Natural killer cell (primary cell): Measurements from ENCODE around the gene RXRA. TPM values are rescaled to one million over a fixed set of nuclear protein-coding genes. Genes with fewer than 3 reads are reported as not detected.

ENCODE experiments used
- ATAC-seq, 3 donors: fragments of 150-1000 bp in 2 of 3; fragments of 200-7000 bp in 1 of 3; cut with Tn5 transposase; 1 replicate in 1 of 3; 2 replicates in 2 of 3; pipeline ENCODE4 v1.10.0; 2021; ENCODE audit warnings: mild to moderate bottlenecking in 2 of 3, moderate library complexity in 2 of 3
- DNase-seq, 2 donors: peaks; one replicate each; pipeline versions ENCODE4 v3.0.0 to v3.0.0-alpha.2; 2013 to 2021; ENCODE audit warnings: mixed read lengths in 1 of 2
- H3K27ac ChIP-seq: one replicate; pipeline ENCODE4 v1.5.1; 2013; ENCODE audit warnings: mild to moderate bottlenecking, low read length
- H3K27me3 ChIP-seq: one replicate; pipeline ENCODE4 v1.6.1; 2013; ENCODE audit warnings: low read length; ENCODE audit not compliant: control insufficient read depth, insufficient read depth
- H3K36me3 ChIP-seq: one replicate; pipeline ENCODE4 v1.6.1; 2013; ENCODE audit warnings: low read length; ENCODE audit not compliant: control insufficient read depth, insufficient read depth
- H3K4me1 ChIP-seq: one replicate; pipeline ENCODE4 v1.6.1; 2013; ENCODE audit warnings: low read length; ENCODE audit not compliant: control insufficient read depth, insufficient read depth
- H3K4me3 ChIP-seq: one replicate; pipeline ENCODE4 v1.5.1; 2013; ENCODE audit warnings: low read length
- H3K9me3 ChIP-seq: one replicate; pipeline ENCODE4 v1.6.1; 2013; ENCODE audit warnings: low read length; ENCODE audit not compliant: control insufficient read depth, insufficient read depth
- H3K27ac Mint-ChIP-seq, 2 donors: one replicate each; pipeline ENCODE4 v1.8.0; 2022; ENCODE audit warnings: mild to moderate bottlenecking in 2 of 2, mixed read lengths in 2 of 2, moderate library complexity in 1 of 2
- H3K27me3 Mint-ChIP-seq, 2 donors: one replicate each; pipeline ENCODE4 v1.8.0; 2022; ENCODE audit warnings: low read depth in 2 of 2, mixed read lengths in 2 of 2
- H3K36me3 Mint-ChIP-seq: one replicate; pipeline ENCODE4 v1.8.0; 2022; ENCODE audit warnings: mixed read lengths
- H3K4me1 Mint-ChIP-seq, 2 donors: one replicate each; pipeline ENCODE4 v1.8.0; 2022; ENCODE audit warnings: mixed read lengths in 2 of 2
- H3K4me3 Mint-ChIP-seq: one replicate; pipeline ENCODE4 v1.8.0; 2022; ENCODE audit warnings: mild to moderate bottlenecking, moderate library complexity, mixed read lengths
- H3K9me3 Mint-ChIP-seq, 2 donors: one replicate each; pipeline ENCODE4 v1.8.0; 2022; ENCODE audit warnings: mixed read lengths in 2 of 2
- CTCF ChIP-seq: fragments of 200-600 bp; IDR thresholded peaks from one replicate; pipeline ENCODE4 v1.8.0; 2022; ENCODE audit warnings: antibody characterized with exemption
- WGBS: methylation state at CpG from one replicate; pipeline ENCODE4 v1.1.7; 2013; ENCODE audit warnings: missing lambda C conversion rate; ENCODE audit not compliant: insufficient coverage; 5-methylcytosine and 5-hydroxymethylcytosine counted together
- intact Hi-C: fragments of 100-400 bp; cut with micrococcal nuclease; formaldehyde crosslinking; loops from one replicate; pipeline ENCODE4 v1.14.2; 2022
- total RNA-seq, 4 donors: library from RNA; stranded (reverse); fragments of 120-200 nt in 1 of 4; gene quantifications; one replicate each; pipeline versions ENCODE4 v1.2.3 to v1.2.4, GENCODE V29; 2013 to 2022

The RXRA gene
- total RNA-seq, 3 donors from 2014 or later (not counting 1 experiment from before 2014, with no cell fraction given): 30.9 to 64.1 (median 42.2) TPM

- Histone ChIP-seq H3K27ac (no peak overlapping the region), H3K4me1 (peaks cover 15% of the 10 kb centered on the region), H3K36me3 (no peaks in the 10 kb centered on the region), H3K4me3 (no peak overlapping the region), H3K27me3 (no peaks in the 10 kb centered on the region), H3K9me3 (no peaks in the 10 kb centered on the region)
- intact Hi-C loops: loop anchor here (10.0 kb wide), 2 partner anchors 73 to 157 kb away; partner anchors contain the start of gene RNU6ATAC
- peaks cover 0 to 19% of the 10 kb centered on the region in 2 donors for H3K4me1 Mint-ChIP-seq
- TF ChIP-seq CTCF: no peak
- no peak overlapping the region for H3K4me3 Mint-ChIP-seq
- peaks cover 0 to 3% of the 10 kb centered on the region in 2 donors for H3K27me3 Mint-ChIP-seq
- H3K9me3 Mint-ChIP-seq: no peaks in the 10 kb centered on the region
- ATAC-seq: no peak
- peak in 1 of 2 donors; percentile 26 for DNase-seq
- H3K36me3 Mint-ChIP-seq: no peaks in the 10 kb centered on the region
- 86% methylated on average over 7 of the region's 10 CpGs for WGBS
- no peak overlapping the region for H3K27ac Mint-ChIP-seq
Measured at GRCh38 chr9:134321531-134321930, 4.7 kb upstream of the RXRA start.

GRCh38 chr9:134321946-134322741 lies 4.1 kb upstream of the RXRA start:
- peaks cover 0 to 17% of the 10 kb centered on the region in 2 donors for H3K4me1 Mint-ChIP-seq
- Histone ChIP-seq H3K4me1 (peaks cover 17% of the 10 kb centered on the region), H3K27me3 (peaks cover 2% of the 10 kb centered on the region), H3K4me3 (no peak overlapping the region), H3K36me3 (no peaks in the 10 kb centered on the region), H3K9me3 (no peaks in the 10 kb centered on the region), H3K27ac (no peak overlapping the region)
- ATAC-seq: no peak
- no peak for TF ChIP-seq CTCF
- H3K36me3 Mint-ChIP-seq: no peaks in the 10 kb centered on the region
- no peaks in the 10 kb centered on the region for H3K9me3 Mint-ChIP-seq
- 89% methylated on average over 18 of the region's 19 CpGs for WGBS
- H3K27me3 Mint-ChIP-seq: no peaks in the 10 kb centered on the region
- no peak overlapping the region for H3K27ac Mint-ChIP-seq
- no peak for DNase-seq
- no peak overlapping the region for H3K4me3 Mint-ChIP-seq
- intact Hi-C loops: loop anchor here (10.0 kb wide), 2 partner anchors 73 to 157 kb away; partner anchors contain the start of gene RNU6ATAC

- H3K27me3 ChIP-seq: peaks cover 7% of the 10 kb centered on the region
- no peak for ATAC-seq
- no peak for DNase-seq
- intact Hi-C loops: loop anchor here (10.0 kb wide), 2 partner anchors 72 to 158 kb away; partner anchors contain the start of gene RNU6ATAC
- H3K9me3 ChIP-seq: no peaks in the 10 kb centered on the region
- Mint-ChIP-seq H3K4me3 (peak overlapping the region; percentile 61), H3K27me3 (no peaks in the 10 kb centered on the region), H3K4me1 (peaks cover 0 to 23% of the 10 kb centered on the region in 2 donors), H3K36me3 (no peaks in the 10 kb centered on the region), H3K27ac (peak overlapping the region in 1 of 2 donors; percentile 22), H3K9me3 (no peaks in the 10 kb centered on the region)
- H3K27ac ChIP-seq: no peak overlapping the region
- WGBS: 81% methylated on average over 7 of the region's 7 CpGs
- no peak for TF ChIP-seq CTCF
- H3K36me3 ChIP-seq: no peaks in the 10 kb centered on the region
- no peak overlapping the region for H3K4me3 ChIP-seq
- H3K4me1 ChIP-seq: peaks cover 24% of the 10 kb centered on the region
Measured at GRCh38 chr9:134322781-134323241, 3.4 kb upstream of the RXRA start.
